ENCODE results near the gene STK32B.
"Not testable (repeated sequence)": the region's sequence is repeated elsewhere in the genome, so short reads cannot be mapped to it uniquely, and the experiment has no call there.

The STK32B gene

DNA sequence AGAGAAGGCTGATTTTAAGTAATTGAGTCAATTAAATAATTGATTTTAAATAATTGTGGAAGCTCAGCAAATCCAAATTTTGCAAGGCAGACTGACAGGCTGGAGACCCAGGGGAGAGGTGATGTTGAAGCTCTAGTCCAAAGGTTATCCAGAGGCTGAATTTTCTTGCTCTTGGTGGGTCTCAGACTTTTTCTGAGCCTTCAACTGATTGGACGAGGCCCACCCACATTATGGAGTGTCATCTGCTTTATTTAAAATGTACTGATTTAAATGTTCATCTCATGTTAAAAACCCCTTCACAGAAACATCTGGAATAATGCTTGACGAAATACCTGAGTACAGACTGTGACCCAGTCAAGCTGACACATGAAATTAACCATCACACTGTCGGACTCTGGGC lies 20.4 kb upstream of the STK32B start:
- DNase-seq (ENCODE audit: low spot score) = no peak

DNA sequence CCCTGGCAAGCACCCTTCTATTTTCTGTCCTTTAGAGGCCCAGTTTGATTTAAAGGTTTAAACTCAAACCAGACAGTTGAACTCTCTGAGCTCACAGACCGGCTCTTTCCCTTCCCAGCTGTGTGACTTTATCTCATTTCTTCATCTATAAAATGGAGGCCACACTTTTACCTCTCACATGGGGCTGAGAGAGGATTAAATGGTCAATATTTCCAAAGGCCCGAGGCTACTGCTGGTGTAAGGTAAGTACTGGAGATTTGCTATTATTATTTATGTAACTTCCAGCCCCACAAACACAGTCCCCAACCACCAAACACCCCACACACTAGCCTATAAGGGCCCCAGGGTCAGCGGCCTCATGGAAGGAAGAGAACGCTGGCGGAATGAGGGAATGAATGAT lies 18.5 kb upstream of the STK32B start:
- no peak for DNase-seq (ENCODE audit: low spot score)

DNA sequence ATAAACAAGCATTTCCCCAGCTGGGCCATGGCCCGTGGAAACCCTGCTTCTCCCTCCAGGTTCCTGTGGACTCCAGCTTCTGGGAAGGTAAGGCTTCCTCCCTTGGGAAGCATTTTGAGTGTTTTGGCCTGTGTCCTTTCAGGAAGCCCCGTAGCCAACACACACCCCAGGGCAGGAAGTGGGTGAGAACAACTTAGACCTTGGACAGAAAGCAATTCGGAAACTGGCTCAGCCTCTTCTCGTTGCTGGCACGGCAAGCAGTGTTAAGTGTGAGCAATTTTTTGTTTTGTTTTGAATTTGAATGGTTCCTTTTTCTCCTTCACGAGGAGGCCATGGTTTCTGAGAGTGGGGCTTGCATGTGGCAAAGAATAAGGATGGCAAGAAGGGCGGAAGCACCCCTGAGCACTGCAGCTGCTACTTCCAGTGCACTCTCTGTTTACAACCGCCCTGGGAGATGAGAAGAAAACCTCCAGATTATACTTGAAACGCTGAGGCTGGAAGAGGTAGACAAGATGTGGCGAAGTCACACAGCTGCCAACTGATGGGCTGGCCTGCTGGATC lies 17.9 kb upstream of the STK32B start:
- no peak for DNase-seq (ENCODE audit: low spot score)

DNA sequence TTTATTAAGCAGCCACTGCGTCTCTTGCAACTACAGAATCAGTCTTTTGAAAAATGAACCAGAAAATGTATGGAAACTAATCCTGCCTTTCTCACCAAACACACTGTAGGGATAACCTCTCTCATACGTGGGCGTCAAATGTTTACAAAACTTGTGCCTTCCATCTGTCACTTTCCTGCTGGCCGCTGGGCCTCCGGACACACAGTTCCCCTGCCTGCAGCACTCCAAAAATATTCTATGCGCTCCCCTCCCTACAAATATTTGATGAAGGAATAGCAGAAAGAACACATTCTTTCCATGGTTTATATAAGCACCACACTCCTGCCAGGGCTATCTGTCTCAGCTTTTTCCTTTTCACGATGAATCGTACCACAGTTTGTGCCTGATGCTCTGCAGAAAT lies 17.1 kb upstream of the STK32B start:
- no peak for DNase-seq (ENCODE audit: low spot score)

DNA sequence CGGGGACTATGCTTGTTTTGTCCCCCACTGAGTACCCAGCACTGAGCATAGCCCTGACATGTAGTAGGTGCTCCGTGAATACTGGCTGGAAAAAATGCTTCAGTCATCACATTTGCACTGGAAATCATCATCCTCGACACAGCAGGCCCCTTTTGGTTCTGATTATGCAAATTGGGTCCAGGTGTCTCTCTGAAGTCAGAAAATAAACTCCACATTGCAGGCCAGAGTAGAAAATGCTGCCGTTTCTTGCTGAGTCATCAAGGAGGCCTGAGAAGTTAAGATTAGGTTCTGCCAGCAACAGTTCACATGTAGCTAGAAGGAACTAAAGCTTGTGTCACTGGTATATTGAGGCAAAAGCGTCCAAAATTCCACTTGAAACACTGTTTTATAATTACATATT lies 15.0 kb upstream of the STK32B start:
- DNase-seq (ENCODE audit: low spot score) = no peak

DNA sequence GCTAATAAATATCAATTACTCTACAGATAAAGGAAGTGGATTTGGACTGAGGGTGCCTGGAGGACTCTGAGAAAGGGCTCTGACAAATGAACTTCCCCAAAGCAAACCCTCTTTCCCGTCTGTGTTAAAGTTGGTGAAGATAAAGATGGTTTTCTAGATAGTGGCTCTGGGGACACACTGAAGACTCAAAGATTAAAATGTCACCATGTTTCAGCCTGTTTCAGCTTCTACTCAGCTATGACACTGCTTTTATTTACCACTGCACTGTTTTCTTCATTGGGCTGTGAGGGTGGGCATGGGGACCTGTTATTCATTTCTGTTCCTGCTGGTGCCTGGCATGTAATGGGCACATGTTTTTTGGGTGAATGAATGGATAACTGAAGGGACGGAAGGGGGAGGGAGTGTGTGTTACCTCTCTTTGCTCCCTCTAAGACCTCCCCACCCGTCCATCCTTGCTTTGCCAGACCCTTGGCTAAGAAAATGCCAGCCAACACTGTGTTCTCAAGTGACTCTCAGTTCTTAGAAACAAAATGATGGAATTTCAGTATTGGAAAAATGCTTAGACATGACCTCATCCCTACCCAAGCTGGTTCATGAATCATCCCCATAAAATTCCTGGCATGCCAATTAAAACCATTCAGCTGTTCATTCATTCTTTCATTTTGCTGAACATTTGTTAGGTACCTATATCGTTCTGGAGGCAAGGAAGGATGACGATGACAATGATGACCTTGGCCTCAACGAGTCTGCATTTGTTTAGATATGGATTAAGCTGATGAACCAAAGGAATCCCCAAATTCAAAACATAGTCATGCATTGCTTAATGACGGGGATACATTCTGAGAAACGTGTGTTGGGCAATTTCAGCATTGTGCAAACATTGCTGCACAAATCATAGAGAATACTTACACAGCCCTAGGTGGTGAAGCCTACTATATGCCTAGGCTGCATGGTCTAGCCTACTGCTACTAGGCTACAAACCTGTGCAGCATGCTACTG lies 13.4 kb upstream of the STK32B start:
- DNase-seq (ENCODE audit: low spot score) = no peak

DNA sequence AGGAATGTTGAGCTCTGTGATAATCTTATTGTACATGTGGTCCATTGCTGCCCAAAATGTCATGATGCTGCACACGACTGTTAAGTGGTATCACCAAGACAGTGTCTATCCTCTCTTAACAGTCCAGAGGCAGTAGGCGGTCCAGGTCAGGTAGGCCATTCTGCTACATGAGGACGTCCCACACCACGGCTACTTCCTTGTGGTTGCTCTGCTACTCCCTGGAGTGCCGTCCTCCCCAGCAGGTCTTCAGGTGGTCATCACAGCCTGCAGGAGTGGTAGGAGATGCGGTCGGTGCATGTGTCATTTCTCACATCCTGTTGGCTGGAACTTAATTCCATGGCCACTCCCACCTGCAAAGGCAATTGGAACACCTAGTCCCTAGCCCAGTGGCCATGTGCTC lies 11.5 kb upstream of the STK32B start:
- no peak for DNase-seq (ENCODE audit: low spot score)

DNA sequence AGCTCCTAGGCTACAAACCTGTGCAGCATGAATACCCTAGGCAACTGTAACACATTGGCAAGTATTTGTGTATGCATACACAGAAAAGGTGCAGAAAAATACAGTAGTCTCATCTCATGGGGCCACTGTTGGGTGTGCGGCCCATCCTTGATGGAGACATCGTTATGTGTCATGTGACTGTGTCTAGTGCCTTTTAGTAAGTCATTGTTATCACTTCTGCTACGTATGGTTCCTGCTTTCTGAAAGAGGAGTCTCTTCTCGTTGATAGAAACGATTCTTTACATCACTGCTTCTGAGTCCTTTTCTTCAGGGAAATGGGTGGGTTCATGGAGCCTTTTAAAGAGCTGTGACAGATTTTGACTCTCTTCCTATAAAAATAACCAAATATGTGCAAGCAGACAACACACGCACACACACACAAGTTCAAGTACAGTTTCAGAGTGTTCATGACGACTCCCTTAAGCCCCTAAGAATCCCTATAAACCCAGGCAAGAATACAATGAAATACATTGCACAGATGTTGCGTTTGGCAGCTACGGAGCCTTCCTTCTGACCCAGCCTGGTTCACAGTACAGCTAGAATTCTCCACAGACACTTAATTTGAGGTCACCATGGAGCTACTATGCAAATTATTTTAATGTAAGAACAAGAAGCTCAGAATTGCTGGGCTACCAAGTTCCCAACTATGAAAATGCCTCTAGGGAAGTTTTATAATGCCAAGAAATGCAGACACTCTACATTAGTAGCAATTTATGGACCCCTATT lies 10.2 kb upstream of the STK32B start:
- no peak for DNase-seq (ENCODE audit: low spot score)

DNA sequence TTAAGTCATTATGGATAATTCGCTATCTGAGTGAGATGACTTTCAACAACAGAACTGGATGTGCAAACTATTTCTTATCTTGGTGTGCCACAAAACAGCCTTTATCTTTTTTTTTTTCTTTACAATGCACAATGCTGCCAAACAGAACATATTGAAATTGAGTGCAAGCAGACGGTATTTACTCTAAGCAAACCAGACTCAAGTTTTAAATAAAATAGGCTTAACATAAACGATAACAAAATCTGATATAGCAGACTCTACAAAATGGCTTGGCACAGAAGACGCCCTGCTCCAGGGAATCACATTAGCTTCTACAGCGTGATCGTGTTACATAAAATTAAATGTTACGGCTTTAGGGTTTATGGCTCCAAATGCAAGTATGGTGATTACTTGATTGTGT lies 9.6 kb upstream of the STK32B start:
- DNase-seq (ENCODE audit: low spot score) = no peak

DNA sequence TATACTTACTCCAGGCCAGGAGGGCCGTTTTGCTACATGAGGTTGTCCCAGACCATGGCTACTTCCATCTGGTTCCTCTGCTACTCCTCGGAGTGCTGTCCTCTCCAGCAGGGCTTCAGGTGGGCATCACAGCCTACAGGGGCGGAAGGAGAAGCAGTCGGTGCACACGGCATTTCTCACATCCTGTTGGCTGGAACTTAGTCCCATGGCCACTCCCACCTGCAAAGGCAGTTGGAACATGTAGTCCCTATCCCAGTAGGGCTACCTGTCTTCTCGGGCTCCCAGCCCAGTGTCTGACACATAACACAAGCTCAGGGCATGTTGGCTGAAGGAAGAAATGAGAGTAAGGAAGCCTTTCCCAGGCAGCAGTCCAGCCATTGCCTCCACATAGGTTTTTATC lies 7.7 kb upstream of the STK32B start:
- no peak for DNase-seq (ENCODE audit: low spot score)

DNA sequence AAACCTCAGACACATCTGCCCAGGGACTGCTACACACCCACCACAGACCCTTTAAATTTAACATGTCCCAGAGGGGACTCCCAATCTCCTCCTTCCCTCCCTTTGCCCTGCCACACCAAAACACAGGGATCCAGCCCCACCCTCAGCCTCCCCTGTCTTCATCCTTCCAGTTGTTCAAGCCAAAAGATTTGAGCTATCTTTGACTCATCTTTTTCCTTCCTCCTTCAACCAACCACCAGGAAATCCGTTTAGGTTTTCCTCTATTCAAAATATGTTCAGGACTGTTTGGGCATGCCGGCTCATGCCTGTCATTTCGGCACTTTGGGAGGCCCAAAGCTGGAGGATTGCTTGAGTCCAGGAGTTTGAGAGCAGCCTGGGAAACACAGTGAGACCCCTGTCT lies 6.9 kb upstream of the STK32B start:
- no peak for DNase-seq (ENCODE audit: low spot score)

DNA sequence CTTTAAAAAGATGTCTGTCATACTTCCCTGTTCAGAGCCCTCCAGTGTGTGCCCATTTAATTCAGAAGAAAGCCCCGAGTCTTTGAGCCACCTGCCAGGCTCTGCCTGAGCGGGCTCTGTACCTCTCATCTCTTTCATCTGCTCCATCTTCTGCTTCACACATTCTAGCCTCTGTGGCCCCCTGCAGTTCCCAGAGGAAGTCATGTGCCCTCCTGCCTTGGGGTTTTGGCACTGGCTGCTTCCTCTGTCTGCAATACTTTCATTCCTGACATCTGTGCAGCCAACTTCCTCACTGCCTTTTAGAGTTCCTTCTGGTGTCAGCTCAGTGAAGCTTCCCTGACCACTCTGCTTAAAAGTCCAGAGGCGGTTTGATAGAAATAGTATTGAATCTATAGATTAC lies 6.2 kb upstream of the STK32B start:
- DNase-seq (ENCODE audit: low spot score) = no peak

DNA sequence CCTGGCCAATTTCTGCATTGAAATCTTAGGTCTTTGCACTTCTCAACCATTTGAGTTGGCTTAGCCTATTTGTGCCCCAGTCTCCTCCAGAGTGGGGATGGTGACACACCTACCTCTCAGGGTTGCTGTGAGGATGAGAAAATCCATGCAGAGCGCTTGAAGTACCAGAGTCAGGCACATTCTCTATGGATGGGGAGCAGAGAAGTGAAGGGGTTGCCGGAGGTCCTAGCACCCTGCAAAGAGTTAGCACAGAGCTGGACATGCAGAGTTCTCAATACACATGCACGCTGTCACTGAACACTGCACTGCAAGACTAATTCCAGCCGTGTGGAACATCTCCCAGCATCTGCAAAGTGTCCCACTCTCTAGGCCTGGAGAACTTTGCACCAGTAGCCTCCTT lies 2.6 kb upstream of the STK32B start:
- DNase-seq (ENCODE audit: low spot score) = no peak

DNA sequence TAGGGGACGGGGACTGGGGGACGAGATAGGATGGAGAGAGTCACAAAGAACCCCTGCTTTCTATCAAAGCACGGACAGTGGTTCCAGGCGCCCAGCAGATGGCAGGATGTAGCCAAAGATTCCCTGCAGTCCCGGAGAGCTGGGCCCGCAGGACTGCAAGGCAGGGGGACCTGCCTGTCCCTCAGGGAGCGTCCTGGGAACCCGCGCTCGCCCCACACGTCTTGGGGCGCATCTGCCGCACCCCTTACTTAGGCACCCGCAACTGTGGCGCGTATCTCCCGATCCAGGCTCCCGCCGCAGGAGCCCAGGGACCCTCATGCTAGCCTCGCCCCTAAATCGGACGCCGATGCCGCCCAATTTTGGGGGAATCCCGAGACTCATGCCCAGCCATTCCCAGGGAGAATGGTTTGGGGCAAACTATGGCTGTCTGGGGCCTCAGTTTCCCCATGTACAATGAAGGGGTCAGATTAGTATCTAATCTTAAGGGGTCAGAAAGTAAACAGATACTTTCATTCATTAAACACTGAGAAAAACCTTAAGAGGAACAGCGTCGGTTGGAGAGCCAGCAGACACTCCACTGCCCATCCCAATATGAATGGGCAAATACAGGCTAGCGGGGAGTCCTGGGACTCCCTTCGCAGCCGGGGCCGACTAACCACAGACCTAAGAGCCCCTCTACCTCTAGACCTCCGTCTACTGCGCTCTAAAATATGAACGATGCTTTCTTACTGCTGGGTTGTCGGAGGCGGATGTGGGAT lies 581 bp upstream of the STK32B start:
- peak; percentile 42 for DNase-seq (ENCODE audit: low spot score)

DNA sequence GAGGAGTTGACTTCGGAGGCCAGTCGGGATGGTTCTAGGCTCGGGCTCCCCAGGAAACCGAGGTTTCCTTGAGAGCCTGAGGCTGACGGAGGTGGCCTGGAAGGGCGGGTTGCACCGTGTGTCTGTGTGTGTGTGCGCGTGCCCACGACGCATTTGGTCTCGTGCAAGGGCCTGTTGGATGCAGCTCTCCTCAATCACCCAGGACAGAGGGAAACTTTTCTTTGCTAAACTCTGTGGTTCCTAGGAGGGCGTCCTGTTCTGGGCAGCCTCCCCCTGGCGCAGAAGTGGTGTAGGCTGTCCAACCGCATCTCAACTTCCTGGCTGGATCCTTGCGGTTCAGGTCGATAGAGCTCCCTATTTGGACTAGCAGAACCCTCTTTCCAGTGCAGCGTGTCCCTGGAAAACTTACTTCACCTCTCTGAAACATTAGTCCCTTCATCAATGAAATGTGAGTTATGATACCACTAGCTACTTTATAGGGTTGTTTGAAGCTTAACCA lies 973 bp downstream of the STK32B start:
- DNase-seq (ENCODE audit: low spot score) = no peak

DNA sequence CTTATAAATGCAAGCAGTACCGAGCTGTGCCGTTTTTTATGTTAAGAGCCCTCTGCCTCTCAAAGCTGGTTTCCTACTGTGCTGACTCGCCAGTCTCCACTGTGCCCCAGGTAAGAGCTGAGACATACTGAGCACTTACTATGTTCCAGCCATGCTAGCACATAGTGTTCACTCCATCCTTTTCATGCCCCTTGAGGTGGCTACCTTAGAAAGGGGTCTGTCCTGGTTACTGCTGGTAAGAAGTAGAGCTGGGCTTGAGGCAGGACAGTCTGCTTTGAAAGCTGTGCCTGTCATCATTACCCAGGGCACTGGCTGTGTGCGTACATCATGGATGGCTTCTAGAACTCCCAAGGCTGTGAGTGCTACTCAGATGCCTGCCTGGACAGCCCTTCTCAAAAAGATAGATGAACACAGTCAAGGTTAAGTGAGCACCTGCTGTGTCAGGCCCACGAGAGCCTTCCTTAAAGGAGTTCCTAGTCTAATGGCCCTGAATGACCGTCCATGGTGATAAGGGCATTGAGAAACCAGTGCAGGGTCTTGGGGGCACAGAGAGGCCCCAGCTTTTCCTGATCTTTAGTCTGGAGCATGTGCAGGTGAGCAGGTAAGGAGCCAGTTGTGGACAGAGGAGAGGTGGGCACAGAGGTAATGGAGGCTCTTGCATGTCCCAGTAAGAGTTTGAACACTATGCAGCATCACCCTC lies 1.6 kb downstream of the STK32B start:
- no peak for DNase-seq (ENCODE audit: low spot score)

DNA sequence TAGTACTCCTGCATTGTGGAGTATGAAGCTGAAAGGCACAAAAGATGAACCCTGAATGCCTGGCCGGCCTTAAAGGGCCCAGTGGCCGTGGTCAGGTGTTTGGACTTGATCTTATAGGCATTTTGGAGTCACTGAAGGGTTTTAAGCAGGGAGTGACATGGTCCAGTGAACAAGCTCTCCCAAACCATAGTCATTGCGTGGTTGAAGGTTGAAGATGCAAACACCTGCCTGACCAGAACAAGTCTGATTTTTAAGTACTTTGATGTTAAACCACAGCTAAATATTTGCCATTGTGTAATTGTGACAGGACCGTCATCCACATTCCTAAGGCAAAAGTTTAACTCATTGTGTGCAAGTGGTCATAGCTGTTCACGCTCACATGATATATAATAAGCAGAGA lies 3.3 kb downstream of the STK32B start:
- DNase-seq (ENCODE audit: low spot score) = no peak

DNA sequence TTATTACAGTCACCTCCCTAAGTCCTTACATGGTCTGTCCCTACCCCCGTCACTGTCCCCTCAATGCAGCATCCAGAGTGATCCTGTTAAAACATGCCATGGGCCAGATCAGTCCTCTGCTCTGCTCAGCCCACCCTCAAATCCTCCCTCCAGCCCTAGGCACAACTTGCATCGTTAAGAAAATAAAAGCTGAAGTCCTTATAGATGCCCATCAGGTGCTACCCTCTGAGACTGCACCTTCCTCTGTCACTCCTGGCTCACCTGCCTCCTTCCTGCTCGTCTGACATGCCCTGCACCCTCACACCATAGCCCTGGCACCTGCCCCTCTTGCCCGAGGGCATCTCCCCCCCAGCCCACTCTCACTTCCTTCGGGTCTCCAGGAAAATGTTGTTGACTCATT lies 4.1 kb downstream of the STK32B start:
- DNase-seq (ENCODE audit: low spot score) = no peak

DNA sequence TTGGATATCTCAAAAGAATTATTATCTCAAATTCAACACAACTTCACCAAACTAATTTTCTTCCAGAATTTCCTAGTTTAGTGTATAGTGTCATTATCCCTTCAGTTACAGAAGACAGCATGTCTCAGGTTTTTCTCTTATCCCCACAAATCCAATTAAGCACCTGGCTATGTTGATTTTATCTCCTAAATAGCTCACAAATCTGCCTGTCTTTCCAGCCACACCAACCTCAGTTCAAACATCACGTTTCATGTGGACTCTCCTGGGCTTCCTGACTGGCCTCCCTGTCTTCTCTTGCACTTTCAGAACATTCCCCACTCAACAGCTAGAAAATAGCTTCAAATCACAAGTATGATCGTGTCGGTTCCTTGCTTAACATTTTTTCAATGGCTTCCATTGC lies 14.8 kb downstream of the STK32B start:
- DNase-seq (ENCODE audit: low spot score) = no peak

DNA sequence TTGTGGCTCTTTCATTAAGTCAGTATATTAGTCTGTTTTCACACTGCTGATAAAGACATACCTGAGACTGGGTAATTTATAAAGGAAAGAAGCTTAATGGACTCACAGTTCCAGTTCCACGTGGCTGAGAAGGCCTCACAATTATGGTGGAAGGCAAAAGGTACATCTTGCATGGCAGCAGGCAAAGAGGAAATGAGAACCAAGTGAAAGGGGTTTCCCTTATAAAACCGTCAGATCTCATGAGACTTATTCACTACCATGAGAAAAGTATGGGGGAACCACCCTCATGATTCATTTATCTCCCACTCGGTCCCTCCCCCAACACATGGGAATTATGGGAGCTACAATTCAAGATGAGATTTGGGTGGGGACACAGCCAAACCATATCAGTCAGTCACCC lies 15.7 kb downstream of the STK32B start:
- not testable (repeated sequence) for DNase-seq (ENCODE audit: low spot score)

DNA sequence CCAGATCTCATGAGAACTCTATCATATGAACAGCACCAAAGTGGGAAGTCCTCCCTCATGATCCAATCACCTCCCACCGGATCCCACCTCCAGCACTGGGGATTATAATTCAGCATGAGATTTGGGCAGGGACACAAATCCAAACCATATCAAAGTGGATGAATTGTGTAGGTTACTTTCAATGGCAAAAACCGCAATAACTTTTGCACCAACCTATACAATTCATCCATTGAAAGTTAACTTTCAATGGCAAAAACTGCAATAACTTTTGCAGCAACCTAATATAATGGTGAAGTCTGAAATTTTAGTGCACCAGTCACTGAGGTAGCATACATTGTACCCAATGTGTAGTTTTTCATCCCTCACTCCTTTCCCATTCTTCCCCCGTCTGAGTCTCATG lies 16.6 kb downstream of the STK32B start:
- no peak for DNase-seq (ENCODE audit: low spot score)

Measured in germinal center (tissue), 1 donor.